Activated T-cell treated with anti-CD3 and anti-CD28 coated beads, Interleukin-2, amount 50 U/mL, for 72 hours (primary cell): Measurements from ENCODE around the gene UTS2B. TPM values are rescaled to one million over a fixed set of nuclear protein-coding genes. Genes with fewer than 3 reads are reported as not detected.

ENCODE experiments used
- ATAC-seq, 2 donors: fragments of 150-1000 bp; cut with Tn5 transposase; replicated peaks in 1 of 2; 2 replicates each; pipeline ENCODE4 v1.10.0; 2021; ENCODE audit warnings: moderate library complexity in 2 of 2, mild to moderate bottlenecking in 1 of 2
- DNase-seq, 2 donors: peaks; one replicate each; pipeline ENCODE4 v3.0.0; 2021 to 2022; ENCODE audit warnings: mixed read lengths in 1 of 2
- H3K27ac Mint-ChIP-seq: one replicate; pipeline ENCODE4 v1.8.0; 2022; ENCODE audit warnings: mild to moderate bottlenecking, moderate library complexity, mixed read lengths
- H3K27me3 Mint-ChIP-seq: one replicate; pipeline ENCODE4 v1.8.0; 2022; ENCODE audit warnings: low read depth, mixed read lengths
- H3K36me3 Mint-ChIP-seq, 2 donors: one replicate each; pipeline ENCODE4 v1.8.0; 2022; ENCODE audit warnings: mixed read lengths in 2 of 2, mild to moderate bottlenecking in 1 of 2; ENCODE audit not compliant: insufficient read depth in 2 of 2
- H3K4me1 Mint-ChIP-seq: one replicate; pipeline ENCODE4 v1.8.0; 2022; ENCODE audit warnings: low read depth, mixed read lengths
- H3K4me3 Mint-ChIP-seq, 2 donors: one replicate each; pipeline ENCODE4 v1.8.0; 2022; ENCODE audit warnings: mild to moderate bottlenecking in 2 of 2, mixed read lengths in 2 of 2, moderate library complexity in 2 of 2
- H3K9me3 Mint-ChIP-seq, 2 donors: one replicate each; pipeline ENCODE4 v1.8.0; 2022; ENCODE audit warnings: mixed read lengths in 2 of 2
- total RNA-seq, 2 donors: library from RNA; stranded (reverse); gene quantifications; one replicate each; pipeline ENCODE4 v1.2.3, GENCODE V29; 2022

The UTS2B gene
- total RNA-seq, 2 donors from 2014 or later: not detected

DNA sequence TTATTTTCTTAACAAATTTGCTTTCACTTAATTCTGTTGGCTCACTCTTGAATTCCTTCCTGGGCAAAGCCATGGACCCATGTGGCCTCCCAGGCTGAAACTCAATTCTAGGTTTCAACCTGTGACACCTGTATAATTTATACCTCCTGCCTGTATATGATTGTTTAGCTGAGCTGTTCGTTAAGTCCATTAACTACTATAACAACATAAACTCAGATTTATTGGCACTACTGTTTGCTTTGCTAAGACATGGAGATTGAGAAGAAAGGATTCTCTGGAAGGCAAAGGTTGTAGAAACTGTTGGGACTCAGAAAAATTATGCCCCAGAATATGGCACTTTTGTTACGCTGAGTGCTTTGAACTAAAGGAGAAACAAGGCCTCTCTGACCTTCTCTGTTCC, 27.9 kb downstream of the UTS2B start:
- DNase-seq (no peak), ATAC-seq (no peak)
- no peaks in the 10 kb centered on the region for H3K36me3 Mint-ChIP-seq
- no peak overlapping the region for H3K4me3 Mint-ChIP-seq
- no peak overlapping the region for H3K27ac Mint-ChIP-seq
- H3K27me3 Mint-ChIP-seq: no peaks in the 10 kb centered on the region
- no peaks in the 10 kb centered on the region for H3K9me3 Mint-ChIP-seq
- no peaks in the 10 kb centered on the region for H3K4me1 Mint-ChIP-seq

DNA sequence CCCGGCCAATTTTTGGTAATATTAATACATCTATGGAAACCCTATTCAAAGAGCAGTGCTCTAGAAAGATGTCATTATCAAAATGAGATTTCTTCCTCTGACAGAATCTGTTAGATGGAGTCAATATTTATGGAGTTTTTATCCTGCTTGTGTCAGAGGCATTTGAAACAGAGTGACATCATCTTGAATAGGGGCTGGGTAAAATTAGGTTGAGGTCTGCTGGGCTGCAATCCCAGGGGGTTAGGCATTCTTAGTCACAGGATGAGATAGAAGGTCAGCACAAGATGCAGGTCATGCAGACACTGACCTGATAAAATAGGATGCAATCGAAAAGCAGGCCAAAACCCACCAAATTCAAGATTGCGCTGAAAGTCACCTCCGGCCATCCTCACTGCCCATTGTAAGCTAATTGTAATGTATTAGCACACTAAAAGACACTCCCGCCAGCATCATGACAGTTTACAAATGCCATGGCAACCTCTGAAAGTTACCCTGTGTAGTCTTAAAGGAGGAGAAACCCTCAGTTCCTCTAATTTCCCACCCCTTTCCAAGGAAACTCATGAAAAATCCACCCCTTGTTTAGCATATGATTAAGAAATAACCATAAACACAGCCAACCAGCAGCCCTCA, 28.4 kb downstream of the UTS2B start:
- ATAC-seq (no peak), DNase-seq (no peak)
- Mint-ChIP-seq H3K27me3 (no peaks in the 10 kb centered on the region), H3K27ac (no peak overlapping the region), H3K36me3 (no peaks in the 10 kb centered on the region), H3K4me3 (no peak overlapping the region), H3K4me1 (no peaks in the 10 kb centered on the region), H3K9me3 (no peaks in the 10 kb centered on the region)

DNA sequence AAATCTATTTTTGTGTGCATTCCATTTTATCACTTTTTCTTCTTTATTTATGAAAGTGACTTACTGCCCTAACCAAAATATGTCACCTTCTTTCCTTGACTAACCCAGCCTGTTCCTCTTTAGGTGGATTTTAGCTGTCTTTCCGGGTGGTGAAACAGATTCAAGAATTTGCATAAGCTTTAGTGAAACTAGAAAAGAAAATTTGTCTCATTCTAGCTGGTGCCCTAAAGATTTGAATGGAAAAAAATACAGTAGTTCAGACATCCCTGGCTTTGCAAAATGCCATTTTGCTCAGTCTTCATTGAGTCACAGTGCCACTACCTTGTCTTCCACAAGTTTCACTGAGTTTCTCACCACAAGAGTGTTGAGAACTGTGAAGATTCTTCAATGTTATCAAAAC, 29.3 kb downstream of the UTS2B start:
- ATAC-seq: peak; percentile 36 to 56

DNA sequence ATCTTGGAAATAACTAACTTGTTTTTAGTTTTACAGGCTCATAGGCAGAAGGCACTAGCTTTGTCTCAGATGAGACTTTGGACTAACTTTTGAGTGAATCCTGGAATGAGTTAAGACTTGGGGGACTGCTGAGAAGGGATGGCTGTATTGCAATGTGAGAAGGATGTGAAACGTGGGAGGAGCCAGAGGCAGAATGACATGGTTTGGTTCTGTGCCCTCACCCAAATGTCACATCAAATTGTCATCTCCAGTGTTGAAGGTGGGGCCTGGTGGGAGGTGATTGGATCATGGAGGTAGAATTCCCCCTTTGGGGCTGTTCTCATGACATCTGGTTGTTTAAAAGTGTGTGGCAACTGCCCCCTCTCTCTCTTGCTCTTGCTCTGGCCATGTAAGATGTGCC, 29.9 kb downstream of the UTS2B start:
- no peaks in the 10 kb centered on the region for H3K9me3 Mint-ChIP-seq
- DNase-seq (no peak), ATAC-seq (peak in 1 of 2 donors; percentile 30)
- no peaks in the 10 kb centered on the region for H3K36me3 Mint-ChIP-seq
- H3K27me3 Mint-ChIP-seq: no peaks in the 10 kb centered on the region
- H3K4me3 Mint-ChIP-seq: no peak overlapping the region
- H3K27ac Mint-ChIP-seq: no peak overlapping the region
- no peaks in the 10 kb centered on the region for H3K4me1 Mint-ChIP-seq

More for the DNA sequence above, 29.3 kb downstream of the UTS2B start:
- Mint-ChIP-seq H3K27ac (no peak overlapping the region), H3K9me3 (no peaks in the 10 kb centered on the region), H3K36me3 (no peaks in the 10 kb centered on the region), H3K4me3 (peak overlapping the region in 1 of 2 donors; percentile 9), H3K4me1 (no peaks in the 10 kb centered on the region), H3K27me3 (no peaks in the 10 kb centered on the region)
- DNase-seq: no peak

DNA sequence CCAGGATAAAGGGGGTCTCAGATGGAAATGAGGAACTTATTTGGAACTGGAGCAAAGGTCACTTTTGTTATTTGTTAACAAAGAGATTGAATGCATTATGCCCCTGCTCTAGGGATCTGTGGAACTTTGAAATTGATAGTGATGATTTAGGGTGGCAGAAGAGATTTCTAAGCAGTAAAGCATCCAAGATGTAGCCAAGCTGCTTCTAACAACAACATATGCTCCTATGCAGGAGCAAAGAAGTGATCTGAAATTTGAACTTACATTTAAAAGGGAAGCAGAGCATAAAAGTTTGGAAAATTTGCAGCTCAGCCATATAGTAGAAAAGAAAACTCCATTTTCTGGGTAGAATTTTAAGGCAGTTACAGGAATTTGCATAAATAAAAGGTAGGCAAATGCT, 31.5 kb downstream of the UTS2B start:
- no peaks in the 10 kb centered on the region for H3K36me3 Mint-ChIP-seq
- no peak overlapping the region for H3K4me3 Mint-ChIP-seq
- DNase-seq: no peak
- H3K9me3 Mint-ChIP-seq: no peaks in the 10 kb centered on the region
- ATAC-seq: no peak
- H3K4me1 Mint-ChIP-seq: no peaks in the 10 kb centered on the region
- H3K27me3 Mint-ChIP-seq: no peaks in the 10 kb centered on the region
- no peak overlapping the region for H3K27ac Mint-ChIP-seq

DNA sequence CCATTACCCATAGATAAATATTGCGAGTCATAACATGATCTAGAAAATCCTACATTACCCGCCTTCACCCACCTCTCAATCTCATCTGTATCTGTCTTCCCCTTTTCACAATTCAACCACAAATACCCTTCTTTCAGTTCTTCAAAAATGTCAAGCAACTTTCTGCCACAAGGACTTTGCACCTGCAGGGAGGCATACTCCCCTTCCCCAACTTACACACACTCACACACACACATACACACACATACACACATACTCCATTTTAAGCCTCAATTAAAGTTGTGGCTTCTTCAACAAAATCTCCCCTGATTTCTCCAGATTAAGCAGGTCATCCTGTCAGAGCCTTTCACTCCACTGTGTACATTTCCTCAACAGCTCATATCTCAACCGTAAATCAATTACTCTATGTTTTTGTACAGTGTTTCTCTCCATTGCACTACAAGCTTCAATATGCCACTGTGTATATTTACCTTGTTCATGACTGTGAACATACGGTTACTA, 34.2 kb downstream of the UTS2B start:
- Mint-ChIP-seq H3K4me3 (no peak overlapping the region), H3K36me3 (no peaks in the 10 kb centered on the region), H3K27me3 (no peaks in the 10 kb centered on the region), H3K4me1 (no peaks in the 10 kb centered on the region), H3K9me3 (no peaks in the 10 kb centered on the region), H3K27ac (no peak overlapping the region)
- ATAC-seq (no peak), DNase-seq (no peak)

DNA sequence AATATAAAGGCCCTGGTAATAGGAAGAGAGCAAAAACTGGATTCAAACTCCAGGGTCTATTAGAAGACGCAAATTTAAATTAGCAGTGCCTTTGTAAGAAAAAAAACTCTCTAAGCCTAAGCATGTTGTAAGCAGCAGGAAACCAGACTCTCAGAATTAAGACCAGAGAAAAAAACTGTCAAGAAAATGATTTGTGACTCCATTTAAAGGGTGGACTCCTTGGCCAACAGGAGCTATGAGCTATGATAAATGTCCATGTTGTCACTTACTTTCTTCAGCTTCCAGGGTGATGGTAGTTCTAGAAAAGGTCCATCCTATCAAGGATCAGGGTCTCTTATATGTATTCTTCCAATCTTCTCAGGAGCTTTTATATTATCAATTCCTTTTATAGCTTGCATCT, 36.0 kb downstream of the UTS2B start:
- Mint-ChIP-seq H3K36me3 (no peaks in the 10 kb centered on the region), H3K9me3 (no peaks in the 10 kb centered on the region), H3K4me3 (no peak overlapping the region), H3K27me3 (no peaks in the 10 kb centered on the region), H3K27ac (no peak overlapping the region), H3K4me1 (peaks cover 9% of the 10 kb centered on the region)
- DNase-seq (no peak), ATAC-seq (no peak)

DNA sequence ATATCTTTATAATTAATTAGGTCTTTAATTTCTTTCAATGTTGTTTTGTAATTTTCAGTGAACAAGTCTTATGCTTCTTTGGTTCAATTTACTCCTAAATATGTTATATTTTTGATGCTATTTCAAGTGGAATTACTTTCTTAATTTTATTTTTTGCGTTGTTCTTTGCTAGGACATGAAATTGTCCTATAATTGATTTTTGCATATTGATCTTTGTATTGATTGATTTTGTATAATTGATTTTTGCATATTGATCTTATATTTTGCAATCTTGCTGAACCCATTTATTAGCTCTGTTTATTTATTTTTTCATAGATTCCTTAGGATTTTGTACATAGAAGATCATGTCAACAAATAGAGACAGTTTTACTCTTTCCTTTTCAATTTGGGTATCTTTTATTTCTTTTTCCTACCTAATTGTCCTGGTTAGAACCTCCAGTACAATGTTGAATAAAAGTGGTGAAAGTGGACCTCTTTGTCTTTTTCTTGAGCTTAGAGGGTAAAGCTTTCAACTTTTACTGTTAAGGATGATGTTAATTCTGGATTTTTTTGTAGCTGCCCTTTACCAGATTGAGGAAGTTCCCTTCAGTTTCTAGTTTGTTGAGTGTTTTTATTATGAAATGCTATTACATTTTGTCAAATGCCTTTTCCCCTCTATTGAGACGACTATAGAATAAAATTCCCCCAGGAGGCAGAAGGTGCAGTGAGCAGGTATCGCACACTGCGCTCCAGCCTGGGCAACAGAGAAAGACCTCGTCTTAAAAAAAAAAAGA, 37.9 kb downstream of the UTS2B start:
- DNase-seq: no peak
- no peak for ATAC-seq
- H3K9me3 Mint-ChIP-seq: no peaks in the 10 kb centered on the region

DNA sequence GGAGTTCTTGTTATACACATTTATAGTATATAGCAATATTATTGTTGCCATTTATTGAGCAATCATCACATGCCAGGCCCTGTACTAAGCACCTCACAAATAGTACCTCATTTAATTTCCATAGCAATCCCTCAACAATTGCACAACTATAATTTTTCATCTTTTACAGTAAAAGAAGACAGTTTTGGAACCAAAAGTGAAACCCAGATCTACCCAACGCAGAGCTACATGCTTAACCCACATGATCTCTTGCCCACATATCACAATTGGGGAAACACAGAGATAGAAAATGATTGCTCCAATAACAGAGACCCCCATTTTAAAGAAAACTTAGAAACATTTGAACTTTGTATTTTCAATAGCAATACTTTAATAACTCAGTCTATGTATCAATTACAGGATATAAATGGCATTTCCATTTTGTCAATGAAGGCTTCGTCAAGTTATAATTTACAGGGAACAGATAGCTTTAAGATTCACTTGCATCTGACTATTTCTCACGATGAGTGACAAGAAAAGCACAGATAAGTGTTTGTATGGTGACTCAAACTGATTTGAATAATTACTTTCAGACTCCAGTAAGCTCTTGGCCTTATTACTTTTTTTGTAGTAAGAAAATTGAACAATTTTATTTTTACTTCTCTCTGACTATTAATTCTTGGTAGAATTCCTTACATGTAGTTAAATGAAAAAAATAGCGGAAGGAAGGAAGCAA, 39.9 kb downstream of the UTS2B start:
- DNase-seq (no peak), ATAC-seq (peak in 1 of 2 donors; percentile 64)
- no peaks in the 10 kb centered on the region for H3K27me3 Mint-ChIP-seq
- H3K27ac Mint-ChIP-seq: peak overlapping the region; percentile 81
- no peaks in the 10 kb centered on the region for H3K9me3 Mint-ChIP-seq
- H3K4me3 Mint-ChIP-seq: peak overlapping the region; percentile 23 to 59
- H3K4me1 Mint-ChIP-seq: peaks cover 9% of the 10 kb centered on the region
- no peaks in the 10 kb centered on the region for H3K36me3 Mint-ChIP-seq

More for the DNA sequence above, 37.9 kb downstream of the UTS2B start:
- no peak overlapping the region for H3K27ac Mint-ChIP-seq
- no peaks in the 10 kb centered on the region for H3K36me3 Mint-ChIP-seq
- no peaks in the 10 kb centered on the region for H3K27me3 Mint-ChIP-seq
- H3K4me1 Mint-ChIP-seq: peaks cover 9% of the 10 kb centered on the region
- no peak overlapping the region for H3K4me3 Mint-ChIP-seq

DNA sequence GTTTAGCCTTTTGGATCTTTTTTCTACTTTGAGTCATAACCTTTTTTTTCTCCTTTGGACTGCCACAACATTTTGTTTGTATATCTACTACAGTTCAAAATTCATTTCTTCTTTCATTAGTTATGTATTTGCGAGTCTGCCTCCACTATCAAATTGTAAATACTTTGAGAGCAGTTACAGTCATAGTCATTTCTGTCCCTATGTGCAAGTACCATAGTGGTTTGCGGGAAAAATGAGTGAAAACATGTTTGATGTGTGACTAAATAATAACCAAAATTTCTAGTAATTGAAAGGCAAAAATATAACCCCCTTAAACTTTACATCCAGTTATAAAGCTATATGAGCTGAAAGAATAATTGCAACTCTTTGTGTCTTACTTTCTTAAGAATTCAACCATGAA, 46.9 kb downstream of the UTS2B start:
- no peaks in the 10 kb centered on the region for H3K4me1 Mint-ChIP-seq
- H3K27me3 Mint-ChIP-seq: no peaks in the 10 kb centered on the region
- H3K36me3 Mint-ChIP-seq: no peaks in the 10 kb centered on the region

DNA sequence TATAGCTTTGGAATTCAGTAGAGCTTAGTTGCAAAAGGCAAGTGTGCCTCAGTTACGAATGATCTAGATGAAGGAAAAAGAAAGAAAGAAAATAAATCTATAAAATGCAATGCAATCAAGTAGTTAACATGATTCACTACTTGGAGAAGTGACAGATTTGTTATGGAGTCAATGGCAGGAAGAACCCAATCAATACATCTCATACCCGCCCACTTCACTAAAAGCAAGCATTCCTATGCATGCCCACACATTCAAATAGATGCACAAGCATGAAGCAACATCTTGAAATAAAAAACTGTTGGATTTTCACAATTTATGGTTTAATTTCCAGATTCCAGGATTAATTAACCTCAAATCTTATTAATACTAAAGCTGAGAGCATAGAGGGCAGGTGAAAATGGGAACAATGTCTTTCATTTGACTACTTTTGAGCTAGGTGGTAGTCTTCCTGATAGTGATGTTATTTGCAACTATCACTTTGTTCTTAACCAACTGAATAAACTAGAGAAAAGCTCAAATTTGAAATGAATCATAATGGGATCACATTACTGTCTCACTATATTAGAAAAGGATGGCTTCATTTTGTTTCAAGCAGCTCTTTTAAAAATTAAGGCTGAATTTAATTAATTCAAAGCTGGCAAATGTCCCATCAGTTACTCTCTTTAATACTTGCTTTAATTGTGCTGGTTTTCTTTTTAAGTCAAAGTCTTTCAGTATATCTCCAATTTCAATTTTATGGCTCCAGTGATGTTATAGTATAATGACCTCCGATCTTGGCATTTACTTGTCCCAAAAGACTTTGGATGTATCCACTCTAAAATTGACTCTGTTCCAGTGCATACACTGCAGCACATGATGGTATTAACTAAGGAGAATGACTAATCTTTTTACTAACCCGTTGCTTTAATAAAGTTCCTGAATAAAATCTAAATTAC, 47.8 kb downstream of the UTS2B start:
- Mint-ChIP-seq H3K27me3 (no peaks in the 10 kb centered on the region), H3K27ac (no peak overlapping the region), H3K9me3 (no peaks in the 10 kb centered on the region), H3K36me3 (no peaks in the 10 kb centered on the region), H3K4me3 (no peak overlapping the region), H3K4me1 (no peaks in the 10 kb centered on the region)
- ATAC-seq: no peak
- DNase-seq: no peak

More for the DNA sequence above, 46.9 kb downstream of the UTS2B start:
- ATAC-seq (no peak), DNase-seq (no peak)
- no peak overlapping the region for H3K27ac Mint-ChIP-seq
- H3K9me3 Mint-ChIP-seq: no peaks in the 10 kb centered on the region
- no peak overlapping the region for H3K4me3 Mint-ChIP-seq

DNA sequence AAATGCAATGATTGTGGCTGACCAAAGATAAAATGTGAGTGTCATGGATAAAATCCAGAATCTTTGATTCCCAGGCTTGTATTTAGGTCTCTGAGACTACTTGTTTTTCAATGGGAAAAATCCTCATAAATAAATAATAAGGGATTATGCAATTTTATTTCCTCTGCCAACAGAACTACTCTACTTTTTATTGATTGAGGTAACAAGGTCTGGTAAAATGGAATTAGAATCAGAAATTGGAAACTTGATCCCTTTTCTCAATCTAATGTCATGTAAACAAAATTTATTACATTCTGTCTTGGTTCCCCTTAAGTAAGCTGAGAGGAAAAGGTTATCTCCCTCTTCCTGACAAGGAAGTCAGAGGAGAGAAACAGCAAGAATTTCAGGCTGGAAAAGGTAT, 49.4 kb downstream of the UTS2B start:
- no peaks in the 10 kb centered on the region for H3K36me3 Mint-ChIP-seq
- H3K4me3 Mint-ChIP-seq: no peak overlapping the region

More for the DNA sequence above, 49.4 kb downstream of the UTS2B start:
- DNase-seq: no peak
- Mint-ChIP-seq H3K27me3 (no peaks in the 10 kb centered on the region), H3K27ac (no peak overlapping the region), H3K9me3 (no peaks in the 10 kb centered on the region), H3K4me1 (no peaks in the 10 kb centered on the region)
- no peak for ATAC-seq
